LNCAP (cell line): Measurements from ENCODE around the gene SLC36A3.

Experiments used
- CTCF ChIP-seq: fragments of 450-650 bp; IDR thresholded peaks from 2 replicates; pipeline ENCODE4 v1.5.1; 2017; ENCODE audit warnings: mild to moderate bottlenecking

SLC36A3 gene

GRCh38 chr5:151240924-151241635, 62.5 kb downstream of the SLC36A3 start:
- no peak for TF ChIP-seq CTCF

- TF ChIP-seq CTCF, result peak; percentile 95
These were observed 64.2 kb downstream of the SLC36A3 start for GRCh38 chr5:151239237-151239861.

GRCh38 chr5:151238303-151238741, 65.2 kb downstream of the SLC36A3 start:
- TF ChIP-seq CTCF, result no peak

- no peak for TF ChIP-seq CTCF
These were observed 65.9 kb downstream of the SLC36A3 start for GRCh38 chr5:151237685-151238084.

GRCh38 chr5:151236888-151237287, 66.7 kb downstream of the SLC36A3 start:
- no peak for TF ChIP-seq CTCF

GRCh38 chr5:151234476-151235238, 68.9 kb downstream of the SLC36A3 start:
- no peak for TF ChIP-seq CTCF

GRCh38 chr5:151233616-151234085, 69.9 kb downstream of the SLC36A3 start:
- no peak for TF ChIP-seq CTCF
